NCI-H146 treated with DMSO at 0.1 percent for 48 hours (cell line): Measurements from ENCODE around the gene NDNF.

Experiments
- DNase-seq: peaks from one replicate; lab custom pipeline; 2025; ENCODE audit not compliant: unreplicated experiment; lab: John Stamatoyannopoulos, UW

Gene NDNF

DNA sequence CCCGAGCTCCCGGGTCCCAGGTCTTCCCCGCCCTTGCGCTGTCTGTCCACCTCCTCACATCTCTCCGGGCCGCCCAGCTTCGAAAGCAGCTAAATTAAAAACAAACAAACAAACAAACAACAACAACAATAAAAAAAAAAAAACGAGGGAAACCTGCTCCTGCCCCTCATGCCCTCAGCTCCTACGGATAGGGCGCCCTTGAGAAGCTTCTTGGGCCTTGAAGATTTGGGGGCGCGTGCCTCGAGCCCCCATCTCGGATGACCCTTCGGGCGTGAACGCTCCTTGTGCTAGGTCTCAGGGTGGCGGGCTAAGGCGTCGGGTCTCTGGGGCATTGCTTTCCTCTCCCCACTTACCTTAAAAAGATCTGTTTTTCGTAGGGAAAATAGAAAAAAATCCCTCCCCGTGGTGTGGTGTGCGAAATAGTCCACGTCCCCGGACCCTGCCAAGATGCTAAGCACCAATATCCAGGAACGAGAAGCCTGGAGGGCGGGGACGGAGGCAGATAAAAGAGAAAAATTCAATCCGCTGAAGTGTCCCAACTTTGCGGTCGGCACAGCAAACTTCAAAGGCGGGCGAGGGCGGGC, 603 bp downstream of the NDNF start:
- DNase-seq = no peak

DNA sequence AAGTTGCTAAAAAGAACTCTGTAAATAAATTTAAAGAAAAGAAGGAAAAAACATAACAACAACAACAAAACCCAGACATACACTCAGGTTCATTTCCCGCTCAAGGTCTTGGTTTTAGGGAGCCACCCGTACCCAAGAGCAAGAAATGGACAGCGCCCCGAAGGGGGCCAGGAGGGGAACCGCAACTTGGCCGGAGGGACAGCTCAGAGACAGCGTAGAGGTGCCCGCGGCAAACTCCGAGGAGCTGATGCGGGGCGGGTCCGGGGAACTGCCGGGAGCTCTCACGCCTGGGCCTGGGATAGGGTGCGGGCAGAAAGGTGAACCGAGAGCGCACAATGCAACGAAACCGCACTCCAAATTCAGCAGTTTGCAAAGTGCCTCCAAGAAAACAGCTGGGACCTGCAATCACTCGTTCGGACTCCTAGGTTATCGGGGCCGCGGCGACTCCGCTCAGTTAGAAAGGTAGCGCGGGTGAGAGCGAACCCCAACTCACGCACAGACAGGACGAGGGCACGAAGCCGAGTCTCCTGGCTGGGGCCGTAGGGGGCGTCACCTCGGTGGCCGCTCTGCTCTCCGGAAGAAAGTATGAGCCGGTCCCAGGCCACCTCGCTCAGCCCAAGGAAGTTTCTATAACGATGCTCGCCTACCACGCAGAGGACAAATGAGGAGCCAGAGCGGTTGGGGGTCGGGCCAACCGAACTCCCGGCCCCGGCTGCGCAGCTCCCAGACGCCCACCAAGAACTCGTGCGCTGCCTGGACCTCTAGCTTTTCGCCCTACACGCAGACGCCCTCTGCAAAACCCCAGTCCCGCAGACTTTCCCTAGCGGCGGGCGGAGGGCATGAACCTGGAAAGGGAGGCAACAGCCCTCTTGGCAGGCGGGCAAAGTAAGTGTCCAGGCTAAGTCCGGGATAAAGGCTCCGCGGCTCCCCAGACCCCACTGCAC, 1.4 kb downstream of the NDNF start:
- no peak for DNase-seq

DNA sequence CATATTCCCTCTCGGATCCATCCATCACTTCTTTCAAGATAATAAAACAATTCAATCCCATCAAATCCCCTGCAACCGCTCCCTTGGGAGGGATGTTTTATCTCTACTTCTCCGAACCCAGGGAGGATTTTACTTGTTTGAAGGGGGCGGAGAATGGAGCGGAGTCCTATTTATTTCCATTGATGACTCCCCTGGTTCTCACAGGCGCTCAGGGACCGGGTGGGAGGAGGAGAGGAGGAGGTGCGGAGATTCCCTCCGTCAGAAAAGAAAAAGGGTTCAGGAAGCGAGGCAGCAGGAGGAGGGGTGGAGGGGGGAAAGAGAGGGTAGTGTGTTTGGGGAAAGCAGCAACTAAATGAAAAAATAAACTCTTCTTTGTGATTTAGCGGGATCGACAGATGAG, 2.1 kb downstream of the NDNF start:
- no peak for DNase-seq

DNA sequence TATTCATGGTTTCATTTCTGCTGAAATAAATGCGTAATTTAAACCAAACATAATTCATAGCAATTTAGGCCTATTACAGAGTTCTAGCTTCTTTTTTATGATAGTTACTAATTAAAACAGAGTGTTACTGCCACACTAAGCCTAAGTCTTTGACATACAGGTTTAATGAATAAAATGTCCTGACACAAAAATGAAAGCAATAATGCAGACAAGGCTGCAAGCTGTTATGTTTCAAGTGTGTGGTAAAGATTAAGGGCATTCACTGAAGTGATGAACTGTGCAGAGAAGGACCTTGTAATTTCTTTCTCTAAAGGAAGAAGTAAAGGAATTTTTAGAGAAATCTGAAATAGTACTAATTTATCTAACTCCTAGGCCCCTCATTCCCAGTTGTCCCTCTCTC, 2.9 kb downstream of the NDNF start:
- DNase-seq = no peak

DNA sequence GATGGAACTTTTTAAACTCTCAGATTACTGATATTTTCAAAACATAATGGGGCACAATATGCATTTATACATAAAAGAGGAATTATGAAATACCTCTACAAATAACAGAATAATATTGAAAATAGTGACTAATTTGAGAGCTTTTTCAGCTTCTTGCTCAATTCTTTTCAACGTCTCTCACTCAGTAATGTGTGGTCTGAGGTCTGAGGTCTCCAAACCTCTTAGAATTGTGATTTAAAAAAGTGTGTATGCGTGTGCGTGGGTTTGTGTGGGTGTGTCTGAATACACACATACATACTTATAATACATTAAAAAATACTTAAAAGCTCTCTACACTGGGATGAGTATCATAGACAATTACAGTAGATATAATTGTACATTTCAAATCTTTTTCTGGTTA, 7.9 kb downstream of the NDNF start:
- DNase-seq = no peak

DNA sequence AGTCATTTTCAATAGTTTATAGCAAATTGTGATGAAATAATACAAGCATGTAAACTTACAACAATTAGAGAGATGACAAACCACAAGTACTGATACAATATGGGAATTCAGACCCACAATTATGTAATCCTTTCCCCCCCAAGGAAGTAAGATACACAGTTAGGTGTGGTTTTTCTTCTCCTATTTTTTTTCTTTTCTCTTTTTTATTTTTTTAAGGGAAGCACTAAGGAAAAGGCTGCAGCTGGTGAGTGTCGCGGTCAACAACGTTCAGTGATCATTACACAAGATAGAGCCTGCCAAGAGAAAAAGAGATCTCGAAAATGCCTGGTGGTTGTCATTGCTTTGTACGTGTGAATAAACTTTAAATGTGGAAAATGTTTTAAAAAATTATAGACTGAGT, 9.8 kb downstream of the NDNF start:
- no peak for DNase-seq

DNA sequence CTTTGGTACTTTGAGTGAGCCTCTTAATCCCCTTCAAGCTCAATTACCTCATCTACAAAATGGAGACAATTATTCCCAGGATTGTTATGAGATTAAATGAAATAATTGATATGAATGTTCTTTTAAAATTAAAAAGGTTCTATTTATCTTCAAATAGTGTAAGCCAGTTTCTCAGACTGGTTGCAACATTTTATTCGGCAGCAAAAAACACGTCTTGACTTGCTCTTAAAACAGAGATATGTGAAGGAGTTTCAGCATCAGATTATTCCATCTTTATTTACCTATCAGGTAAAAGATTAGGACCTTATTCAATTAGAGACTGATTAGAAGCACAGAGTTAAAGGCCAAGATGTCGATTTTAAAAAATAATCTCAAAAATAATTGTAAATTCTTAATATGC, 10.5 kb downstream of the NDNF start:
- DNase-seq = no peak

DNA sequence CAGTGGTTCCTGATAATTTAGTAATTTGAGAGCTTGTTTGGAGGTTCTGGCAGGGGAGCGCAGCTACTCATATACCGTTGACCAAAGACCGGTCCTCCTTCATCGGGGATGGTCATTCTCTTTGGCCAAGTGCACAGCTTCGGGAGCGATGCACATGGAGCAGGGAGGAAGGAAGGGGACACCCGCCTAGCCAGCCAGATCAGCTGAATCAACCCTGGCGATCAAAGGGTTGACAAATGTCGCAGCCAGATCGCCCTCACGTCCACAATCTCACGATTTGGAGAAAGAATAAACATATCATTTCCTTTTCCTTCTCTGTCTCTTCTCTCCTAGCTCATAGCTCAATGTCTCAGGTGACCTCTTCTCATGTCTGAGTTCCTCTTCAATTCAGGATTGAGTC, 11.1 kb downstream of the NDNF start:
- no peak for DNase-seq

DNA sequence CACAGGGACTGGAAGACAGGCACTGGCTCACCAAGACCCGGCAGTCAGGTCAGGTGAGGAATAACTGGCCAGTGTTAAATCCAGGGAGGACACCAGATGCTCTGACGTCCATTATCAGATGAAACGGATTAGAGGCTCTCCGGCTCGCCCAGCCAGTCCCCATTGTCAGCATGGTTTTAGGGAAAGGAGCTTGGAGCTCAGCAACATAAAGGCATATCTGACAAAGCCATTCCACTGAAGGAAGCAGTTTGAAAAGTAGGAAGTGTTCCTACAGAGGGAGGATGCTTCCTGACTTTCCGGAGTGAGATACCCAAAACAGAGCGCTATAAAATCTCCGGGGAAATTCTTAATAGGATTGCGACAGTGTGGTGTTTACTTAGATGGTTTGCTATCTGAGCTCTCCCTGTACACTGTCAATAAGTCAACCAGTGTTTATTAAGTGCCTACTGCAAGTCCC, 14.8 kb downstream of the NDNF start:
- no peak for DNase-seq

DNA sequence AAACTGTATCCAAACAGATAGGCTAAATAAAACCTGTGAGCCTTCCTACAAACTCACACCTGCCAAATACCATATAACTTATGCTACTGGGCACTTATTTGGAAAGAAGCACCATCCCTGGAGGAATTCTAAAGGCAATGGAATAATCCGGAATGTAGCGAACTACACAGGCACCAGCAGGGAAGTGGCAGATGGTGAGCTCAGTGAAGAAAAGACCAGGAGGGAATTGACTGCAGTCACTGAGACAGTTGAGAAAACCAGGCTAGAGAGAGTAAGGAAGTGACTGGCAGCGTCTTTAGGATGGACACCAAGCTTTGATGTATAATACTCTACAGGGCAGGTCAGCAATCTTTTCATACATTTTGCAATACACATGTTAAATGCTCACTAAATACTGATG, 16.3 kb downstream of the NDNF start:
- no peak for DNase-seq

DNA sequence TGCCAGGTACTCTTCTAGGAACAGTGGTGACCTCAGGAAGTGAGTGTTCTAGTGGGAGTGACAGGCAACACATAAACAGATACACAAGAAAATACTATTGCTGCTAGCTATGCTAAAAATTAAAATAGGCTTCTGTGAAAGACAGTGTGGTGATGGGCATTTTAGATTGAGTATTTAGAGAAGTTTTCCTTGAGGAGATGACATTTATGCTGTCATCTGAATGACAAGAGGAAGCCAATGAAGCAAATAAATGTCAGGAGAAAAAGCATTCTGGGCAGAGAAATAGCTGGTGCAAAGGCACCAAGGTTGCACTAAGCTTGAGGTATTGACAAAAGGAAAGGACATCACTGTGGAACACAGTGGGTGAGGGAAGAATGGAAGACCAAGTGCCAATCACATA, 18.0 kb downstream of the NDNF start:
- DNase-seq = no peak

DNA sequence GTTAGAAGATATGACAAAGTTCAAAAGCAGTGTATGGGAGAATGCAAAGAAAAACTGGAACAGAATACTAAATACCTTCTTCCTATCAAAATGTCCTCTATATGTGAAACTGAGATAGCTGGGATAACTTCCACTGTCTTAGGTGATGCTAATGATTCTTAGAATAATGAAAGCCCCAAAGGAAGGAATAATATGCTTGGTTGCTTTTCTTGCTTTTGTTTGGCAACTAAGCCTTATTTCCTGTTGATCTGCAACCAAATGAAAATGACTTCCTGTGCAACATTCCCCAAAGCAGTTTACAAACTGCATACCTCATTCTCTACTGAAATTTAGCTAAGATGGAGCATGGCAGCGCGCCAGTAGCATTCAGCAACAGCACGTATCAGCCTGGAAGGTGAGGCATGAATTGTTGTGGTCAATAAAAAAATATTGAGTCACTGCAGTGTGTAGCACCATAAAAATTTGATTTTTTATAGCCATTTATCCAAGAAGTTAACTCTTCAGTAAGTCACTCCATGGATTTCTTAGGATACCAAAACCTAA, 18.7 kb downstream of the NDNF start:
- no peak for DNase-seq

DNA sequence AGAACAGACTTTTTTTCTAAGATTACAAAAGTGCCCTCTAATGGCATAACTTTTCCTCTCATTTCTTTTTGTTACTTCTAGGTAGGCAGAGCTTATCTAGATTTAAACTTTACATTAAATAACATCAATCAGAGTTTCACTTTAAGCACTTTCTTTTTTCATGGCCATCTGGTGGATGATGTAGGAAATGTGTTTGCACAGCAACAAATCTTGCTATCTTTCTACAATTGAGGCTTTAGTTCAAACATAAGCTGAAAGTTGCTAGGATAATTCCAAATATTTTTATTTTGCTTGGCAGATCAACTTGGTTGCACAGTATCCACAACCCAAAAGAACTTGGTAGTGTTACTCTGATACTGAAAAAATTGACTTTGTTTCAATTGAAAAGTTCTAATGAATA, 22.0 kb downstream of the NDNF start:
- no peak for DNase-seq

DNA sequence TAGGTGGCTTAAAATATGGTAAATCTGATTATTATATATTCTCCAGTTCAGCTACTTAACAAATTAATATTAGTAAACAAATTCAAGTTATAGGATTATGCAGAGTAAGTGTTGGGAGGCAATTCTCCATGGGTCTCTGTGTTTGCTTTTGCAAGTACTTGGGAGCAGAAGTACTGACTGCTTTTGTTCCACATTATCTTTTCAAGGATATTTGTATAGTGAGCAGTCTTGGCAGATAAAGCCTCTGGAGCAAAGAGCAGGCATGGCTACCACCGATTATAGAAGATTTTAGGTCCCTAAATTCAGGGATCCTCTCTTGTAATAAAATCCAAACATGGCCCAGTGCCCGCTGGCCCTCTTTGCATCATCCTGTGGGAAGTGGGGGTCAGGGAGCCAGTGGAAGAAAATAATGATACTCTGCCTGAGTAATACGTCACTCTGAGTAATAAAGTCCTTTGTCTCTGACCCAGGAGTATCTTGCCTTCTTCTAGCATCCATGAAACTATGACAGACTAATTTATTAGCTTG, 23.2 kb downstream of the NDNF start:
- DNase-seq = no peak

DNA sequence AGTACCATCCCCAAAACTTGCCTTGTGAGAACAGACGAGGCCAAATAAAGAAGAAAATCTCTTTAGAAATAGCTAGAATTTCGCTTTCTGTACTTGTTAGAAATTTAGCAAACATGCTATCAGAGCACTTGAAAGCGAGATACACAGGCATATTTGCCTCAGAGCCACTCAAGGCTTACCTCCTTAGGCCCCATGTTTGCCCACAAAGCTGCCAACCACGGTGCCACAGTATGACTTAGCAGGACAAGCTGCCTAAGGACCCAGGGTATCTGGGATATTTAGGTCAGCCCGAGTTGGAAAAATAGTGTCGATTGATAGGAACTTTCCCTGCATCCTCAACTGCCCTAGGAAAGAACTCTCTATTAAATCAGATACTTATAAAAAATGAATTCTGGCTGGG, 24.2 kb downstream of the NDNF start:
- DNase-seq = no peak

DNA sequence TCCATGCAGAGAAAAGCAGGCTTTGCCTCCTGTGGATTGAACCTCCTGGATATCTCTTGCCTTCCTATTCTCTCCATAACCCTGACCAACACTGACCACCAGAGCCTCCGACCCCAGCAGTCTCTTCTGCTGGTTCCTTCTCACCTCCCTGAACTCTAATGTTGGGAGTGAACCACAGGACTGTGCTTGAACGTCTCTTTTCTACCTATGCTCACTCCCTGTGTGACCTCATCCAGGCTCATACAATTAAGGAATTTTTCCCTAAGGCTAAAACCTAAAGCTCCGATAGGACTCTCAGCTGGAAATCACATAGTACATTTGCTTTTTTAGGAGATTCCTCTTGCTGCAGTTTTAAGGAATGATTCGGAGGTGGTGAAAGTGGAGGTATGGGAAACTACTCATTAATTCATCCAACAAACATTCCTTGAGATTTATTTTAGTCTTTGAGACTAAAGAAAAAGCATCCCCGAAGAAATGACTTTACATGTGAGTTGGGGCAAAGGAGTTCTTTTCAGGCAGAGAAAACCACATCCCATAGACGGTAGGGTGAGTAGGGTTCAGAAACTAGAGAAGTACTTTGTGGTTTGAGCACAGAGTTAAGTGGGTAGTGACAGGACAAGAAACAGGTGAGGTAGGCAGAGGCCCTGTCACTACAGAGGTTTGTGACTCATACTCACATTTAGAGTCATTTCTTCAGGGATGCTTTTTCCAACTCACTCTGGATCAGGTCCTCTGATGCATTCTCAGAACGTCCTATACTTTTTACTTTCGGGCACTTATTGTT, 30.8 kb downstream of the NDNF start:
- DNase-seq = no peak

DNA sequence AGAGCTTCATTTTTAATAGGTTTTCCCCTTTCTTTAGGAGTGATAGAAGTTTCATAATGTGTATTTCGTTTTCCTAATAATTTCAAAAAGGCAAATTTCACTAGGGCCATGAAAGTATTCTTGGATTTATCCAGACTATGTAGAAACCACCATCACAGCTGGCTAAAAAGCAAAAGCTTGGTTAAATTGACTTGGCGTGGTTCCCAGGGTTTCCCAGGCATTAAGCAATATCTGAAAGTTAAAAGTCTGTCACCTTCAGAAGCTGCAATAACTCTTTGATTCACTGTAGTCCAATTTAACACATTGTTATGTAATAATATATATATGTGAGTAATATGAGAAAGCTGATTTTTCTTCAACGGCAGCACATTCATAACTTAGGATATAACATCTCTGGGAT, 38.3 kb downstream of the NDNF start:
- DNase-seq = no peak

DNA sequence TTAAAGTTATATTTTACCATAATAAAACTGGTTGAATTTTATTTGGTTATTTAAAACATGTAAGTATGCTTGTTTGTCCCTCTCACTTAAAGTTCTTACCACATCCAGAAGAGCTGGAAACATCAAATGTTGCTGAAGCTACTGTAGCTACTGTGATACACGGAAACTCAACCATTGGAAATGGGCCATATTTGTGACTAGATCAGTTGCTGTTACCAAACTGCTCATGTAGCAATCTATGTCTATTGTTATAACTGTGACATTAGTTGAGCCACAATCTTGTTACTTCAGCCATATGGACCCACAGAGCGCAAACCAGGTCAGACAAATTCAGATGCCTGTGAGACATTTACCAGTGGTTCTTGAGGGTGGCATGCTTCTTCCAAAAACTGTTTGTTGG, 41.6 kb downstream of the NDNF start:
- no peak for DNase-seq

DNA sequence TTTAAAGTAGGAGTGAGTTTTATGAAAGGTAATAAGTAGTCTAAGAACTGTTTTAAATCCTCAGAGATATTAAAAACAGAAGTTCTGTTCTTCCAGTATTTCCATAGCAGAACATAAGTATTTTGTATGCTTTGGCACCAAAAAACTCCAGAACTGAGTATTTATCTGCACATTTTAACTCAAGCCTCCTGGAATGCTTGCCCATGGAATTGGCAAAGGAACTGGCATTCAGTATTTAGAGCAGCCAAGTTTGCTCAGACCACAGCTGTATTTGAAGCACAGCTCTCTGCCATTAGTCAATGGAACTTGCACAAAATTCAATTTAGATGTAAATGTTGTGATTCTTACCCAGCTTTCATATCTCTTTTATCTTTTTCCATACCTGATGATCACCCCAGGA, 42.2 kb downstream of the NDNF start:
- DNase-seq = no peak

DNA sequence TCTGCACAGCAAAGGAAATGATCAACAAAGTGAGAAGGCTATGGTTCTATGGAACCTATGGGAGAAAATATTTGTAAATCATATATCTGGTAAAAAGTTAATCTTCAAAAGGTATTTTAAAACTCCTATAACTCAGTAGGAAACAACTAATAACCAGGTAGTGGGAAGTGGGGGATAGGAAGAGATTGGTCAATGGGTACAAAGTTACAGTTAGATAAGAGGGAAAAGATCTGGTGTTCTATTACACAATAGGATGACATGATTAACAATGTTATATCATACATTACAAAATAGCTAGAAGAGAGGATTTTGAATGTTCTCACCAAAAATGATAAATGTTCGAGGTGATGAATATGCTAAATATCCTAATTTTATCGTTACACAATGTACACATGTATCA, 46.3 kb downstream of the NDNF start:
- DNase-seq = no peak

DNA sequence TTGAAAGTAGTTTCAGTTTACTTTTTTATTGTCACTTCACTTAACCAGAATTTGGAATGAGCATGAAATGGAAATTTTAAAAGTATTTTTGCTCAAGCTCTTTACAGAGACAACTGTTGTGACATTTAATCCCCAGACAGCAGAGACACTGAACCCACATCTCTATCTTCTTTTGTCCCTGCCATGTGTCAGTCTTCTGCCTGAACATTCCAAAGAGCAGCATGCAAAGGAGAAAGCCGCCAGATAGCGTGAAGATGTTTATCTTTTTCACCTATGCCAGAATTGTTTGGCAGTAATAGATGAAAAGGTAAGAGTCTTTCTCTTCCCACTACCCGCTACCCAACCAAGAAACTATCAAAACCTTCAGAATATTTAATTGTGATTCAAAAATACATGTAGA, 46.8 kb downstream of the NDNF start:
- no peak for DNase-seq
